Cardiac septum (tissue), 1 donor: Measurements from ENCODE around the gene NVL. TPM values are rescaled to one million over a fixed set of nuclear protein-coding genes. Genes with fewer than 3 reads are reported as not detected.

ENCODE experiments used
- DNase-seq: peaks from one replicate; pipeline ENCODE4 v3.0.0-alpha.2; 2020; ENCODE audit warnings: low spot score
- intact Hi-C: fragments of 100-400 bp; cut with DNase I; formaldehyde crosslinking; loops from one replicate; pipeline ENCODE4 v1.14.0; 2022
- microRNA-seq: library from miRNA; unstranded; fragments of <30 nt; microRNA quantifications from one replicate; pipeline ENCODE4 v1.2.0, GENCODE V29; 2020
- total RNA-seq: library from RNA; stranded (reverse); fragmentation: NEBNext Ultra II Directional; extraction: Animal tissue kit (Norgen Biotek cat#: 25700); gene quantifications from one replicate; pipeline ENCODE4 v1.2.1, GENCODE V29; 2021
- donor health status: DM: no; HTN: no; CAD: no.

The NVL gene
- total RNA-seq, 1 donor from 2014 or later, result 11.6 TPM

- DNase-seq, result no peak
- intact Hi-C loops, result loop anchor here (5.0 kb wide), 2 partner anchors 70 to 150 kb away; partner anchors contain the start of genes FBXO28 and NVL
These were observed 147.7 kb downstream of the NVL start for GRCh38 chr1:224182057-224182865.

- DNase-seq, result no peak
- intact Hi-C loops, result loop anchor here (5.0 kb wide), 2 partner anchors 69 to 151 kb away; partner anchors contain the start of genes FBXO28 and NVL
These were observed 148.5 kb downstream of the NVL start for GRCh38 chr1:224181453-224181810.

- no peak for DNase-seq
- intact Hi-C loops, result loop anchor here (5.0 kb wide), 2 partner anchors 69 to 151 kb away; partner anchors contain the start of genes FBXO28 and NVL
These were observed 149.1 kb downstream of the NVL start for GRCh38 chr1:224180783-224181452.

GRCh38 chr1:224178894-224179293 is 151.1 kb downstream of the NVL start:
- intact Hi-C loops, result no loop called here
- DNase-seq, result no peak

GRCh38 chr1:224177356-224177999 is 152.5 kb downstream of the NVL start:
- DNase-seq, result no peak
- intact Hi-C loops, result no loop called here

Small RNAs within 50 kb of the gene (microRNA-seq; reads per million reads assigned to microRNA genes)
- not detected for gene MIR320B2

Other genes with a start within 250 kb of the NVL start
- gene FBXO28, start 216.1 kb downstream of the NVL start, total RNA-seq, result 23.9 TPM
- gene DEGS1, start 146.9 kb downstream of the NVL start, total RNA-seq, result 36.1 TPM
- gene CNIH4, start 26.7 kb upstream of the NVL start, total RNA-seq, result 30.1 TPM
- gene WDR26, start 104.6 kb upstream of the NVL start, total RNA-seq, result 61.8 TPM